ENCODE results near the gene PAX8.
"Not testable (repeated sequence)": the region's sequence is repeated elsewhere in the genome, so short reads cannot be mapped to it uniquely, and the experiment has no call there.

- TF ChIP-seq CTCF (IDR thresholded peaks at IDR 0.05); ZFX (IDR thresholded peaks at IDR 0.05; ENCODE audit: borderline replicate concordance): not testable (repeated sequence)
Observed at GRCh38 chr2:113318941-113319340, 40.2 kb upstream of the PAX8 start.

Data from 22Rv1 (cell line).